Measurements from ENCODE around the gene MIEN1.
"Not testable (repeated sequence)": the region's sequence is repeated elsewhere in the genome, so short reads cannot be mapped to it uniquely, and the experiment has no call there.

The MIEN1 gene

GRCh38 chr17:39738983-39739884 is 8.9 kb upstream of the MIEN1 start:
- DNase-seq: no peak

- peak; percentile 33 for DNase-seq
Measured at GRCh38 chr17:39738568-39738901, 8.2 kb upstream of the MIEN1 start.

GRCh38 chr17:39737760-39738567 is 7.6 kb upstream of the MIEN1 start, which contains the start of gene GRB7:
Gene GRB7 (plus strand): TSS chr17:39737938. CDS start chr17:39742302, 4,364 bp downstream.
- no peak for DNase-seq

GRCh38 chr17:39737206-39737759 is 7.0 kb upstream of the MIEN1 start:
- no peak for DNase-seq

GRCh38 chr17:39736319-39737165 is 6.2 kb upstream of the MIEN1 start:
- DNase-seq: no peak

DNA sequence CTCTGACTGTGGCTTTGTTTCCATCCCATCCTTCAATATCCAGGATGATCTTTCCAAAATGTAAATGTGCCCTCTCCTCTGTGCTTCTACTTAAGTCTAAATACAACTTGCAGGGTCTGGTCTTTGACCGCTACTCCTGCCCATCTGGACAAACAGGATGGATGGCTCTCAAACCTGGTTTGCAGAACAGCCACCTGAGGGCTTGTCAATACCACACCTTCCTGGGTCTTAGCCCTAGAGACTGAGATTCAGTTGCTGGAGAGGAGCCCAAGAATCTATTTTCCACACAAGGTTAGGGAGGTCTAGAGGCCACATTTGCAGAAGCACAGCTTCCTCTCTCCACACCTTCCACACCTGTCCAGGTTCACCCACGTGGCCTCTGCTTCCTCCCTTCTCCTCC is 5.5 kb upstream of the MIEN1 start:
- DNase-seq: no peak

- DNase-seq: no peak
Measured at GRCh38 chr17:39732586-39732985, 2.3 kb upstream of the MIEN1 start.

- DNase-seq: no peak
Measured at GRCh38 chr17:39729280-39729851, 966 bp downstream of the MIEN1 start.

GRCh38 chr17:39727556-39727955 is 2.8 kb downstream of the MIEN1 start:
- no peak for DNase-seq

DNA sequence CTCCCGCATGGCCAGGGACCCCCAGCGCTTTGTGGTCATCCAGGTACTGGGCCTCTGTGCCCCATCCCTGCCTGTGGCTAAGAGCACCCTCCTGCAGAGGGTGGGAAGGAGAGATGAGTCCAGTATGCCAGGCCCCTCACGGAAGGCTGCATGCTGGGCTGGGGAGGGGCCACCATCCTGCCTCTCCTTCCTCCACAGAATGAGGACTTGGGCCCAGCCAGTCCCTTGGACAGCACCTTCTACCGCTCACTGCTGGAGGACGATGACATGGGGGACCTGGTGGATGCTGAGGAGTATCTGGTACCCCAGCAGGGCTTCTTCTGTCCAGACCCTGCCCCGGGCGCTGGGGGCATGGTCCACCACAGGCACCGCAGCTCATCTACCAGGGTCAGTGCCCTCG is 3.7 kb downstream of the MIEN1 start:
- DNase-seq: no peak

DNA sequence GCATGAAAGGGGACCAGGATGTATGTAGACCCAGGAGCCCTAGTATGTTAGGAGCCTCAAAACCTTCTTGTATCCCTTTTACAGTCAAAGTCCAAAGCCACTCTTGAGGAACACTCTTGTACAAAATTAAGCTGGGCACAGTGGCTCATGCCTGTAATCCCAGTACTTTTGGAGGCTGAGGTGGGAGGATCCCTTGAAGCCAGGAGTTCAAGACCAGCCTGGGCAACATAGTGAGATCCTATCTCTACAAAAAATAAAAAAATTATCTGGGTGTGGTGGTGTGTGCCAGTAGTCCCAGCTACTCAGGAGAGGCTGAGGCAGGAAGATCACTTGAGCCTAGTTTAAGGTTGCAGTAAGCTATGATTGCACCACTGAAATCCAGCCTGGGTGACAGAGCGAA is 4.4 kb downstream of the MIEN1 start:
- not testable (repeated sequence) for DNase-seq

- no peak for DNase-seq
Measured at GRCh38 chr17:39724731-39725130, 5.6 kb downstream of the MIEN1 start.

- no peak for DNase-seq
Measured at GRCh38 chr17:39722965-39723848, 7.1 kb downstream of the MIEN1 start.

GRCh38 chr17:39722104-39722503 is 8.2 kb downstream of the MIEN1 start:
- DNase-seq: no peak

GRCh38 chr17:39719563-39720355 is 10.6 kb downstream of the MIEN1 start:
- no peak for DNase-seq

- DNase-seq: no peak
Measured at GRCh38 chr17:39717660-39718059, 12.7 kb downstream of the MIEN1 start.

DNA sequence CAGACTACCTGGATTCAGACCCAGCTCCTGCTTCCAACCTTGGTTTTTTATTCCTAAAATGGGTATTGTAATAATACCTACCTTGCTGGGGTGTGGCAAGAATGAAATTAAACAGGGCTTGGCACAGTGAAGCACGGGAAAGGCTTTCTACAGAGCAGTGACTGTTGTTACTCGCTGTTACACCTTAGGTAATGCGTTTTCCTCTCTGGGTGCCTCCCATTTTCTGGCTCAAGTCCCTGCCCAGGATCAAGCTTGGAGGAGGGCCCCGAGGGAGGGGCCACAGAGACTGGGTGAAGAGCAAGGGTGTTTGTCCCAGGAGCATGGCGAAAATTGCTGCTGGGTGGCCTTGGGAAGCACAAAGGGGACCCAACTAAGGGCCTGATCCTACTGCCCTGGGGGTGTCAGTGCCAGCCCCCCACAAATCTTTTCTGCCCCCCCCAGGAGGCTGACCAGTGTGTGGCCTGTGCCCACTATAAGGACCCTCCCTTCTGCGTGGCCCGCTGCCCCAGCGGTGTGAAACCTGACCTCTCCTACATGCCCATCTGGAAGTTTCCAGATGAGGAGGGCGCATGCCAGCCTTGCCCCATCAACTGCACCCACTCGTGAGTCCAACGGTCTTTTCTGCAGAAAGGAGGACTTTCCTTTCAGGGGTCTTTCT is 13.3 kb downstream of the MIEN1 start:
- DNase-seq: no peak

GRCh38 chr17:39716073-39716818 is 14.1 kb downstream of the MIEN1 start:
- no peak for DNase-seq
